Spinal cord (tissue), 10 donors: ENCODE results near the gene ZNF793. TPM values are rescaled to one million over a fixed set of nuclear protein-coding genes. Genes with fewer than 3 reads are reported as not detected.

Experiments used
- DNase-seq, 6 donors: peaks; one replicate each; pipeline versions ENCODE4 v3.0.0 to v3.0.0-alpha.2; 2013 to 2015; ENCODE audit warnings: low spot score in 6 of 6, low read depth in 4 of 6
- H3K27ac ChIP-seq: one replicate; pipeline ENCODE4 v1.5.1; 2013; ENCODE audit warnings: low read depth, low read length, control low read depth
- H3K27me3 ChIP-seq: one replicate; pipeline ENCODE4 v1.6.1; 2013; ENCODE audit warnings: low read length; ENCODE audit not compliant: control insufficient read depth, insufficient read depth
- H3K36me3 ChIP-seq: one replicate; pipeline ENCODE4 v1.6.1; 2013; ENCODE audit warnings: low read length; ENCODE audit not compliant: control insufficient read depth, insufficient read depth
- H3K4me1 ChIP-seq: one replicate; pipeline ENCODE4 v1.6.1; 2013; ENCODE audit warnings: low read length; ENCODE audit not compliant: control insufficient read depth, insufficient read depth
- H3K4me3 ChIP-seq: one replicate; pipeline ENCODE4 v1.5.1; 2013; ENCODE audit warnings: low read depth, low read length, control low read depth
- H3K9me3 ChIP-seq: one replicate; pipeline ENCODE4 v1.6.1; 2013; ENCODE audit warnings: low read length; ENCODE audit not compliant: control insufficient read depth, insufficient read depth
- WGBS: methylation state at CpG from one replicate; pipeline ENCODE4 v1.1.5; 2013; ENCODE audit warnings: missing lambda C conversion rate; ENCODE audit not compliant: insufficient coverage; 5-methylcytosine and 5-hydroxymethylcytosine counted together
- polyA plus RNA-seq, 2 donors: library from polyadenylated mRNA; unstranded; fragments of 120-200 nt; gene quantifications; one replicate each; pipeline ENCODE4 v1.2.1, GENCODE V29; 2013; ENCODE audit not compliant: insufficient read length in 2 of 2
- total RNA-seq, 2 donors: library from RNA; depleted of rRNA in 1 of 2; stranded (reverse); fragments of 120-200 nt in 1 of 2; fragments of >200 nt in 1 of 2; gene quantifications; one replicate each; pipeline versions ENCODE4 v1.2.3 to v1.2.4, GENCODE V29; 2013 to 2014
- donor health status: healthy.

The ZNF793 gene
- total and polyA plus RNA-seq, 4 donors: 17.8 to 44.8 (median 25.9) TPM

DNA sequence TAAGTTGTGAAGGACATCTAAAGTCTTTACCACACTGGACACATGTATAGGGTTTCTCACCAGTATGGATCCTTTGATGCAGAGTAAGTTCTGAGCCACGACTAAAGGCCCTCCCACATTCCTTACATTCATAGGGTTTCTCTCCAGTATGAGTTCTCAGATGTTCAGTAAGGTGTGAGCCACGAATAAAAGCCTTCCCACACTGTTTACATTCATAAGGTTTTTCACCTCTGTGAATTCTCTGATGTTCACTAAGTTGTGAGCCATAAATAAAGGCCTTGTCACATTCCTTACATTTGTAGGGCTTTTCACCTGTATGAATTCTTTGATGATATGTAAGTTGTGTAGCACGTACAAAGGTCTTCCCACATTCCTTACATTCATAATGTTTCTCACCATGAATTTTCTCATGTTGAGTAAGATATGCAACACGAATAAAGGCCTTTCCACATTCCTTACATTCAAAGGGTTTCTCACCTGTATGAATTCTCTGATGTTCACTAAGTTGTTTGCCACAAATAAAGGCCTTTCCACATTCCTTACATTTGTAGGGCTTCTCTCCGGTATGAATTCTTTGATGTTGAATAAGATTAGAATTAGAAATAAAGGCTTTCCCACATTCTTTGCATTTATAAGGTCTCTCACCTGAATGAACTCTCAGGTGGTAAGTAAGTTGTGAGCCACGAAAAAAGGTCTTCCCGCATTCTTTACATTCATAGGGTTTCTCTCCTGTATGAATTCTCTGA, 58.1 kb downstream of the ZNF793 start:
- peaks cover 5% of the 10 kb centered on the region for H3K36me3 ChIP-seq
- H3K9me3 ChIP-seq: peaks cover 54% of the 10 kb centered on the region
- no peak overlapping the region for H3K4me3 ChIP-seq
- no peak for DNase-seq
- no peaks in the 10 kb centered on the region for H3K4me1 ChIP-seq
- no peak overlapping the region for H3K27ac ChIP-seq
- no peaks in the 10 kb centered on the region for H3K27me3 ChIP-seq
- WGBS: no CpG with 5 or more reads among the region's 7 CpGs

DNA sequence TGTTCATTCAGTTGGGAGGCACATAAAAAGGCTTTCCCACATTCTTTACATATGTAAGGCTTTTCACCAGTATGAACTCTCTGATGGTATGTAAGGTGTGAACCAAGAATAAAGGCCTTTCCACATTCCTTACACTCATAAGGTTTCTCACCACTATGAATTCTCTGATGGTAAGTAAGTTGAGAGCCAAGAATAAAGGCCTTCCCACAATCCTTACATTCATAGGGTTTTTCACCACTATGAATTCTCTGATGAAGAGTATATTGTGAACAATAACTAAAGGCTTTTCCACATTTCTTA, 58.6 kb downstream of the ZNF793 start:
- H3K9me3 ChIP-seq: peaks cover 56% of the 10 kb centered on the region
- peaks cover 5% of the 10 kb centered on the region for H3K36me3 ChIP-seq
- DNase-seq: no peak
- H3K4me1 ChIP-seq: no peaks in the 10 kb centered on the region
- H3K27ac ChIP-seq: no peak overlapping the region
- no peak overlapping the region for H3K4me3 ChIP-seq
- no peaks in the 10 kb centered on the region for H3K27me3 ChIP-seq

DNA sequence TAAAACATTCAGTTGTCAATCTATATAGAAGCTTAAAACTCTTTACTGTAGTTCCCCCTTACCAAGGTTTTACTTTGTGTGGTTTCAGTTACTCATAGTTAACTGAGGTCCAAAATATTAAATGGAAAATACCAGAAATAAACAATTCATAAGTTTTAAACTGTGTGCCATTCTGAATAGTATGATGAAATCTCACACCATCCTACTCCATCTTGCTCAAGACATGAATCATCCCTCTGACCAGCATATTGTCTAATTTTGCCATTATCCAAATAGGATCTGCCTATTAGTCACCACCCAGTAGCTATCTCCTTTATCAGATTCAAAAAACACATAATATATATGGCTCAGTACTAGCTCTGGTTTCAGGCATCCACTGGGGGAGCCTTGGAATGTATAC, 65.5 kb downstream of the ZNF793 start:
- H3K9me3 ChIP-seq: peaks cover 27% of the 10 kb centered on the region

DNA sequence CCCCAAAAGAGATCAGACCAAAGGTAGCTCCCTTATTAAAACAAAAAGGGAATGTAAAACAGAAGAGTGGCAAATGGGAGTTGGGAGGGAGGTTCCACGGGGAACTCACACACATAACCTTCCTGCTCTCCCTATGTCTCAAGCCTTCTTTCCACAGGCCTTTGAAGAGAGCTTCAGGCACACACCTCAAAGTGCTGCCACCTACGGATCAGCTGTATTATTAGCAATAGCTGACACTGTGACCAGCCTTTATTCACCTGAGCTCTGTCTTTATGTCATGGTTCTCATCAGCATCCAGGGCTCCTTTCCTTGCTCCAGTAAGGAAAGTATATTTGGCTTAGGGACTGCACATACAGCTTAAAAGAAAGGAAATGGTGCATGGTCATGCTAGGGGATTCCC, 76.6 kb downstream of the ZNF793 start:
- H3K27me3 ChIP-seq: no peaks in the 10 kb centered on the region
- H3K9me3 ChIP-seq: peaks cover 17% of the 10 kb centered on the region
- no peak overlapping the region for H3K27ac ChIP-seq
- no peak for DNase-seq
- peaks cover 20% of the 10 kb centered on the region for H3K36me3 ChIP-seq
- H3K4me1 ChIP-seq: no peaks in the 10 kb centered on the region
- WGBS: 38% methylated on average over 1 of the region's 2 CpGs
- H3K4me3 ChIP-seq: no peak overlapping the region

More for the DNA sequence above, 65.5 kb downstream of the ZNF793 start:
- H3K27me3 ChIP-seq: no peaks in the 10 kb centered on the region
- no peak overlapping the region for H3K4me3 ChIP-seq
- peaks cover 9% of the 10 kb centered on the region for H3K36me3 ChIP-seq
- H3K4me1 ChIP-seq: no peaks in the 10 kb centered on the region
- no peak overlapping the region for H3K27ac ChIP-seq
- DNase-seq: no peak

Other genes with a start within 250 kb of the ZNF793 start
- gene ZNF527, start 135.8 kb upstream of the ZNF793 start, total RNA-seq: 10 to 100 TPM; 11.7 to 17.2 TPM
- 10 to 100 TPM in 1 of 2 donors, 1 to 10 TPM in 1; 8.5 to 10.1 TPM for gene ZNF527, start 135.8 kb upstream of the ZNF793 start, polyA plus RNA-seq
- 10 to 100 TPM; 14.1 to 26.1 TPM for gene ZNF569, start 39.5 kb upstream of the ZNF793 start, total RNA-seq
- gene ZNF569, start 39.5 kb upstream of the ZNF793 start, polyA plus RNA-seq: 10 to 100 TPM; 12.1 to 13.3 TPM
- 10 to 100 TPM; 17.4 to 18.8 TPM for gene ZNF570, start 37.6 kb upstream of the ZNF793 start, total RNA-seq
- 10 to 100 TPM in 1 of 2 donors, 1 to 10 TPM in 1; 9.2 to 11.4 TPM for gene ZNF570, start 37.6 kb upstream of the ZNF793 start, polyA plus RNA-seq
- gene ZNF571, start 87.9 kb downstream of the ZNF793 start, total RNA-seq: 10 to 100 TPM; 14.2 TPM
- gene ZNF571, start 87.9 kb downstream of the ZNF793 start, polyA plus RNA-seq: 10 to 100 TPM; 11.7 to 13.1 TPM
- gene ZNF540, start 87.9 kb downstream of the ZNF793 start, total RNA-seq: 10 to 100 TPM; 10.7 to 20.0 TPM
- gene ZNF540, start 87.9 kb downstream of the ZNF793 start, polyA plus RNA-seq: 10 to 100 TPM; 20.1 to 23.5 TPM
- gene ZFP30, start 148.5 kb downstream of the ZNF793 start, total RNA-seq: 10 to 100 TPM; 39.7 to 42.3 TPM
- 10 to 100 TPM; 27.6 to 34.3 TPM for gene ZFP30, start 148.5 kb downstream of the ZNF793 start, polyA plus RNA-seq
- gene ZNF607, start 212.8 kb downstream of the ZNF793 start, total RNA-seq: 10 to 100 TPM; 12.3 to 13.2 TPM
- gene ZNF607, start 212.8 kb downstream of the ZNF793 start, polyA plus RNA-seq: 10 to 100 TPM; 10.0 to 10.6 TPM